H7 (cell line): ENCODE measurements around the gene HES1. TPM values are rescaled to one million over a fixed set of nuclear protein-coding genes. Genes with fewer than 3 reads are reported as not detected.
"Not testable (repeated sequence)": the region's sequence is repeated elsewhere in the genome, so short reads cannot be mapped to it uniquely, and the experiment has no call there.

Source experiments
- DNase-seq: peaks from one replicate; pipeline ENCODE4 v3.0.0; 2012
- H3K27me3 ChIP-seq: 2 replicates; pipeline ENCODE4 v1.6.0; 2011; ENCODE audit warnings: mild to moderate bottlenecking, low read length; ENCODE audit not compliant: control insufficient read depth, insufficient read depth
- H3K36me3 ChIP-seq: replicated peaks from 2 replicates; pipeline ENCODE4 v1.5.1; 2011; ENCODE audit warnings: low read length; ENCODE audit not compliant: control insufficient read depth, insufficient read depth
- H3K4me3 ChIP-seq: 2 replicates; pipeline ENCODE4 v1.5.1; 2011; ENCODE audit warnings: low read depth, mild to moderate bottlenecking, control low read depth, low read length, moderate library complexity; ENCODE audit not compliant: insufficient read depth
- total RNA-seq: library from RNA; depleted of rRNA; stranded (reverse); fragments of >200 nt; shearing (Covaris generic); gene quantifications from 2 replicates; pipeline ENCODE4 v1.2.3, GENCODE V29; 2014; rRNA removed

Gene HES1, protein sequence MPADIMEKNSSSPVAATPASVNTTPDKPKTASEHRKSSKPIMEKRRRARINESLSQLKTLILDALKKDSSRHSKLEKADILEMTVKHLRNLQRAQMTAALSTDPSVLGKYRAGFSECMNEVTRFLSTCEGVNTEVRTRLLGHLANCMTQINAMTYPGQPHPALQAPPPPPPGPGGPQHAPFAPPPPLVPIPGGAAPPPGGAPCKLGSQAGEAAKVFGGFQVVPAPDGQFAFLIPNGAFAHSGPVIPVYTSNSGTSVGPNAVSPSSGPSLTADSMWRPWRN
- 49.4 and 70.9 TPM in 2 replicates for total RNA-seq

- Histone ChIP-seq H3K27me3 (peaks cover 9% of the 10 kb centered on the region; the same call in 1 of the 2 replicates), H3K4me3 (peak within 1 kb of the TSS; percentile 69), H3K36me3 (no peaks in the 10 kb centered on the region)
- DNase-seq: peak; percentile 96
Measured at GRCh38 chr3:194135806-194136518, at the start of gene HES1. TSS of gene HES1 (plus strand) at chr3:194136148. CDS start at chr3:194136381, 233 bp downstream.

GRCh38 chr3:194086388-194087075 is 49.4 kb upstream of the HES1 start:
- no peaks in the 10 kb centered on the region for H3K36me3 ChIP-seq
- peak; percentile 74 for DNase-seq

DNA sequence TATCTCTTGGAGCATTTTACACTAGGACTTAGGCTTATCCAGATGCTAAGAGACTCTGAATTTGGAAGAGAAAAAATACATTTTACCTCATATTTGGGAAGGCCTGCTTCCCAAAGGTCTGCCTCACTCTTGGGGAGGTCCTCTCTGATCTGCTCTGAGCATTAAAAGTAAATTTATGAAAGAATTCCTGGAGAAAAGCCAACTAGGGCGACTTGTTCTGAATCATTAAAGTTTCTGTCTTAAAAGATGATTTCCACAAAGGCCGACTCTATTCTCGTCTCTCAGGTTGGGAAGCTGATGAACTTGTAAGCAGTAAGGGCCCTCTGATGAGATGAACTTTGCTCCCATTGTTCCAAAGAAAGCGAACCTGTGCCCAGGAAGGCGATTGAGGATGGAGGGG is 48.7 kb upstream of the HES1 start:
- Histone ChIP-seq H3K4me3 (no peak overlapping the region), H3K36me3 (no peaks in the 10 kb centered on the region), H3K27me3 (no peaks in the 10 kb centered on the region)
- no peak for DNase-seq

More at GRCh38 chr3:194086388-194087075, 49.4 kb upstream of the HES1 start:
- Histone ChIP-seq H3K27me3 (no peaks in the 10 kb centered on the region), H3K4me3 (no peak overlapping the region)

DNA sequence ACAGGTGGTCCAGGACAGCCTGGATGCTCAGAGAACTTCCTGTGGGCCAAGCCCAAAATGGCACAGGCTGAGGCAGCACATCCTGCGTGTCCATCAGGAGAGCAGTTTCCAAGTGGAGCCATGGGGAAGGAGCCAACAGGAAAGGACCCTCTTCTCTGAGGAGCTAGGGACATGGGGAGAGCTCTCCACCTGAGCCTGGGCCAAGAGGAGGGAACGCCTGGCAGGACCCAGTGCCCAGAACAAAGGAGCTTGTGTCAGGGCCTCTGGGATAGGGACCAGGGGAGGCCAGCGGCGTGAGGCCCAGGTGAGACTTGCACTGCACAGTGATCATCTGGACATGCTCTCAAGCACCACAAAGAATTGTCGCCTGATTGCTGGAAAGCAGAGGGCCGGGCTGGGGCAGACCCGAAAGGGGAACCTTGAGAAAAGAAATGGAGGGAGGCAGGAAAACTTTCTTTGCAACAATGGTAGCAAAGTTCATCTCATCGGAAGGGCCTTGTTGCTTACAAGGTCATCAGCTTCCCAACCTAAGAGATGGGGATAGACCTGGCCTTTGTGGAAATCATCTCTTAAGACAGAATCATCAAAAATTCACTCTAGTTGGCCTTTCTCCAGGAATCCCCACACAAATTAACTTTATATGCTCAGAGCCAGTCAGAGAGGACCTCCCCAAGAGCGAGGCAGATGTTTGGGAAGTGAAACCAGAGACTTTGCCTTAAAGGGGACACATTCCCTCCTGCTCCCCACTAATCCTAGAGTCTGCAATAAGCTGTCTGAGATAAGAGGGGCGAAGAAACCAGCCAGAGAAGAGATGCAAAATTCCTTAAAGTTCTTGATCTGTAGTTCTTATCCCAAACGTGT is 47.7 kb upstream of the HES1 start:
- DNase-seq: no peak
- H3K4me3 ChIP-seq: no peak overlapping the region
- H3K27me3 ChIP-seq: no peaks in the 10 kb centered on the region
- no peaks in the 10 kb centered on the region for H3K36me3 ChIP-seq

- H3K36me3 ChIP-seq: no peaks in the 10 kb centered on the region
- H3K27me3 ChIP-seq: no peaks in the 10 kb centered on the region
- no peak overlapping the region for H3K4me3 ChIP-seq
- peak; percentile 77 for DNase-seq
Measured at GRCh38 chr3:194089357-194090177, 46.4 kb upstream of the HES1 start.

DNA sequence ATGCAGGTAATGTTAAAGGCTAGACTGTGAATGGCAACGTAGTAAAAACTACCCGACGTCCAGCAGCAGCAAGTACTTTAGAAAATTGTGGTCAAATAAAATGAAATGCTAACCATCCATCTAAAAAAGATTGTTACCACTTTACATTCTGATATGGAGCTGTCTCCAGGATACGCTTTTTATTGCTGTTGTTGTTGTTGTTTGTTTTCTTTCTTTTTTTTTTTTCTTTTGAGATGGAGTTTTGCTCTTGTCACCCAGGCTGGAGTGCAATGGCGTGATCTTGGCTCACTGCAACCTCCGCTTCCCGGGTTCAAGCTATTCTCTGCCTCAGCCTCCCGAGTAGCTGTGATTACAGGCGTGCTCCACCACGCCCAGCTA is 45.8 kb upstream of the HES1 start:
- H3K27me3 ChIP-seq, DNase-seq, H3K4me3 ChIP-seq, H3K36me3 ChIP-seq: not testable (repeated sequence)

DNA sequence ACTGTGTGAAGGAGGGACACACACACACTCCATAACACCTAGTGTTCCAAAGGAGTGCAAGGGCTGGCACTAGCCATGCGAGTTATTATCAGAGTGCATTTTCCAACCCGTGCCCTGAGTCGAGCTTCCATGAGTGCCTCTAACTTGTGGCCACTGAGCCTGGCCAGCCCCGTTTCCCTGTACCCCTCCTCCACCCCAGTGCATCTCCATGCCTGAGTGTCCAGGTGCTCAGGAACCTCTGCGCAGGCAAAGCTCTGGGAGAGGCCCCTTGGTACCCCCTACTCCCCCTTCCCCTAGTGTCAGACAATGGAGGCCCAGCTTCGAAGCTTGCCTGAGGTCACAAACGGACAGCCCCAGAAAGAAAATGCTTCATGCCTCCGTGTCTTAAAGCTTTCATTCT is 45.2 kb upstream of the HES1 start:
- Histone ChIP-seq H3K4me3 (no peak overlapping the region), H3K27me3 (no peaks in the 10 kb centered on the region), H3K36me3 (no peaks in the 10 kb centered on the region)
- no peak for DNase-seq

- no peaks in the 10 kb centered on the region for H3K36me3 ChIP-seq
- DNase-seq: no peak
- H3K4me3 ChIP-seq: no peak overlapping the region
- H3K27me3 ChIP-seq: no peaks in the 10 kb centered on the region
Measured at GRCh38 chr3:194091141-194091540, 44.8 kb upstream of the HES1 start.

GRCh38 chr3:194091897-194092296 is 44.1 kb upstream of the HES1 start:
- not testable (repeated sequence) for H3K4me3 ChIP-seq, H3K36me3 ChIP-seq, DNase-seq, H3K27me3 ChIP-seq

DNA sequence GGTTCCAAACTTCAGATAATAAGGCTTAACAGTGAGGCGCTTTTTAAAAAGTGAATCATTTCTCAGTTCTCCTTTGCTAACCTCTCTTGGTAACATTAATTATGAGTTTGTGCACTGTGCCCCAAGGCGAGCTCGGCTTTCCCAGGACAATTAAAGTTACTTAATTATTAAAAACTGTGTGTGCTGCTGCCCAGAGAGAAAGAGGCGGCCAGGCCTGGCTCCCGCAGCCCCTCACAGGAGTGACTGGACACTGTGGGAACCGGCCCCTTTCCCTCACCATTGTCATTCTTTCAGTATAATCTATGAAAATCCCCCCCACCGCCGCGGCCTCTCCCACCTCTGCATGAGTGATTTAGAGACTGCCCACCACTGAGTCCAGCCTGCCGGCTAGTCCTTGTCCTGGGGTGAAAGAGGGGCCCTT is 43.1 kb upstream of the HES1 start:
- DNase-seq: no peak
- no peaks in the 10 kb centered on the region for H3K27me3 ChIP-seq
- no peaks in the 10 kb centered on the region for H3K36me3 ChIP-seq
- no peak overlapping the region for H3K4me3 ChIP-seq

DNA sequence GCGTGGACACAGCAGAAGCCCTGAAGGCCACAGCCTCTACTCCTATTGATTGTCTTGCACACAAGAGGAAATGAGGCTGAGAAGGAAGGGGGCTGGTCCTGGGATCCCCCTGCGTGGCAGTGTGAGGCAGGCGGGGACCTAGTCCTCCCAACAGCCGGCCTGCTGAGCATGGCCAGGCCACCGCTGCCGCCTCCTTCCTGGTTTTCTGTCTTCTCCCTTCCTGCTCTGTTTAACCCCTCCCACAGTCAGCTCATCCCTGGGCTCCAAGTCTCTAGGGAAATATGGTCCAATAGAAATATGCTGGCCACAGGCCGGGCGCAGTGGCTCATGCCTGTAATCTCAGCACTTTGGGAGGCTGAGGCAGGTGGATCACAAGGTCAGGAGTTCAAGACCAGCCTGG is 42.1 kb upstream of the HES1 start:
- no peaks in the 10 kb centered on the region; the same call in 1 of the 2 replicates for H3K27me3 ChIP-seq
- no peak for DNase-seq
- no peak overlapping the region for H3K4me3 ChIP-seq
- H3K36me3 ChIP-seq: no peaks in the 10 kb centered on the region

DNA sequence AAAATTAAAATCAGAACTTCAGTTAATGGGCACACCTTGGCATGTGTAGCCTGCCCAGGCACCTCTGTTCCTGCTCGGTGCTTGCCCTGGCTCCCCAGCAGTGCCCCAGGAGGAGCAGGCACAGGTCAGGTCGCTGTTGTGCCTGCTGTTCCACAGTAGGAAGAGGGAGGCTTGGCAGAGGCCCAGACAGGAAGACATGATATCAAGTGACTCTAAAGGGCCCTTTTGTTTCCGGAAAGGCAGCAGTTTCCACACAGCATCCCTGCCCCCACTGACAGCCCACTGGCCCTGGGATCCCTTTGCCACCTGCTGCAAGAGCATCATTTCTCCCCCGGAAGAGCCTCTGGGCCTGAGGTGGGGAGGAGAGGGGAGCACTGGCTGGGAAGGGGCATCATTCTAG is 40.5 kb upstream of the HES1 start:
- Histone ChIP-seq H3K36me3 (no peaks in the 10 kb centered on the region), H3K27me3 (no peaks in the 10 kb centered on the region; the same call in 1 of the 2 replicates), H3K4me3 (no peak overlapping the region)
- DNase-seq: no peak

DNA sequence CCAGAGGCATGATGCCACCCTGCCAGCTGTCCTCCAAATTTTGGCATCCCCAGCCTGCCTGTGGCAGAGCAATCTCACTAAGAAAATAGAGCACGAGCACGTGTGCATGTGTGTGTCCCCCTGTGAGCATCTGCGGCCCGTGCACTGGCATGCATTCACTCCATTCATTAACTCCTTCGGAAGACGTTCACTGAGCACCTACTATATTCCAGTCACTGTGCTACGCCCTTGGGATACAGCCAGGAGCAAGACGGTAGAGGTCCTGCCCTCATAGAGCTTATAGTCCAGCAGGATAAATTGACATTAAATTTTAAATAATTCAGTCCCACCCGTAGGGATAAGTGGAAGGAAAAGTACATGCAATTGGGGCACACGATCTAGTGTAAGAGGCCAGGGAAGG is 40.0 kb upstream of the HES1 start:
- H3K27me3 ChIP-seq: no peaks in the 10 kb centered on the region; the same call in none of the 2 replicates
- no peaks in the 10 kb centered on the region for H3K36me3 ChIP-seq
- no peak overlapping the region for H3K4me3 ChIP-seq
- no peak for DNase-seq
